HG03064 (cell line): ENCODE data around the gene SLC51A.

Source experiments
- ATAC-seq: cut with Tn5 transposase; IDR thresholded peaks from one replicate; pipeline ENCODE4 v1.9.1; 2021; ENCODE audit warnings: low read depth; ENCODE audit not compliant: unreplicated experiment

The SLC51A gene

GRCh38 chr3:196214783-196215441 is 1.4 kb upstream of the SLC51A start:
- no peak for ATAC-seq

GRCh38 chr3:196215493-196216020 is 777 bp upstream of the SLC51A start:
- no peak for ATAC-seq

DNA sequence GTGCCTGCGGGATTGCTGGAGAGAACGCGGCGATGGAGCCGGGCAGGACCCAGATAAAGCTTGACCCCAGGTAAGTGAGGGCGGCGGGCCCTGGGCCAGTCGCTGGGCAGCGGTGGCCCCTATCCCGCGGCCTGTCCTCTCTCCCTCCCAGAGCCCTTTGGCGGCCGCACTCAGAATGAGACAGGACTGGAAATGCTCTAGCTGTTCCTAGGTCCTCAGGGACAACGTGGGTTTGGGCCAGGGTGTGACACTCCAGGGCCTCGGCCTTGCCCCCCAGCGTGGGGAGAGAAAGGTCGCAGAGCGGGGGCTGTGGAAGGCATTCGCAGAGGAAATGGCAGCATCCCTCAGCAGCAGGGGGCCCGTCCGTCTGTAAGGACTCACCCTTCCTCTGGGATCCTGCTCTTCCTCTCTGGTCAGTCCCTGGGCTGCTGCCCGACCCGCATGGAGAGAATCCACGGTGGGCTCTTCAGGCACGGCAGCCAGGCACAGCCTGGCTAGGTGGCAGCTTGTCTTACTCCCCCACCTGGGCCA is 412 bp downstream of the SLC51A start:
- ATAC-seq, result no peak

- ATAC-seq, result no peak
These were observed 1.2 kb downstream of the SLC51A start for GRCh38 chr3:196217307-196218154.

GRCh38 chr3:196218155-196218712 is 1.9 kb downstream of the SLC51A start:
- ATAC-seq, result no peak

- ATAC-seq, result no peak
These were observed 3.0 kb downstream of the SLC51A start for GRCh38 chr3:196219194-196219969.

GRCh38 chr3:196219970-196220311 is 3.6 kb downstream of the SLC51A start:
- ATAC-seq, result no peak

GRCh38 chr3:196220587-196220986 is 4.3 kb downstream of the SLC51A start:
- ATAC-seq, result no peak

DNA sequence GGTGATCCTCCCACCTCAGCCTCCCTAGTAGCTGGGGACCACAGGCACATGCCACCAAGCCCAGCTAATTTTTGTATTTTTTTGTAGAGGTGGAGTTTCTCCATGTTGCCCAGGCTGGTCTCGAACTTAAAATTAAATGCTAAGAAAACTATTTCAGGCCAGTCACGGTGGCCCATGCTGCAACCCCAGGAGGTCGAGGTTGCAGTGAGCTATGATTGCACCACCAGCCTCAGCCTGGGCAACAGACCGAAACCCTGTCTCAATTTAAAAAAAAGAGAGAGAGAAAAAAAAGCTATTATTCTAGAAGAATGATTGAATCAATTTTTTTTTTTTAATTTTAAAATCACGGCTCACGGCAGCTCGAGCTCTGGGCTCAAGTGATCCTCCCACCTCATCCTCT is 4.7 kb downstream of the SLC51A start:
- ATAC-seq, result no peak

DNA sequence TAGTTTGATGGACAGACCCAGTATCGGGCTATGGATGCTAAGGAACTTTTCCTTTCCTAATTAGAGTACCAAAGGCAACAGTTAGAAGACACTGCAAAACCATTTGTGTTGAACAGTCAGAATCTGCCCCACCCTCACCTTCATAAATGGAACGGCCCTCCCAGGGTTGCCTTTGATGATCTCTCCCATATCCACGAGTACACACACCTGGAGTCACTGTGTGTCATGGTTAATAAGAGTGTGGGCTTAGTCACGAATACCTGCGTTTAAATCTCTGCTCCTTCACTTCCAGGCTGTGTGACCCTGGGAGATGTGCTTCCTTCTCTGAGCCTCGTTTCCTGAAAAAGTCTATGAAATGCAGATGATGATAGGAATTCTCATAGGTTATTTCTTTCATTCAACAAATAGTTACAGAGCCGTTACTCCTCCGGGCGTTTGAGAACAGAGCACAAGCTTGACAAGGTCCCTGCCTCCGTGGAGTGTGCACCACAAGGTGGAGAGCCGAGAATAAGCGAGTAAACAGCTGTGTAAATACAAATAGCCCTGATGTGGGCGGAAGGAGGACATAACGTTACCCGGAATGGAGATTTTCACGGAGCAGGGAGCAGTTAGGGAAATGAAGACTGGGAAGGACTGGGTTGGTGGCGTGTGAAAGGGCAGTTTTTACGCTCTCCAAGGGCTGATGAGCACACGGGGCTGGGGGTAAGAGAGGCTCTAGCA is 6.7 kb downstream of the SLC51A start:
- no peak for ATAC-seq

DNA sequence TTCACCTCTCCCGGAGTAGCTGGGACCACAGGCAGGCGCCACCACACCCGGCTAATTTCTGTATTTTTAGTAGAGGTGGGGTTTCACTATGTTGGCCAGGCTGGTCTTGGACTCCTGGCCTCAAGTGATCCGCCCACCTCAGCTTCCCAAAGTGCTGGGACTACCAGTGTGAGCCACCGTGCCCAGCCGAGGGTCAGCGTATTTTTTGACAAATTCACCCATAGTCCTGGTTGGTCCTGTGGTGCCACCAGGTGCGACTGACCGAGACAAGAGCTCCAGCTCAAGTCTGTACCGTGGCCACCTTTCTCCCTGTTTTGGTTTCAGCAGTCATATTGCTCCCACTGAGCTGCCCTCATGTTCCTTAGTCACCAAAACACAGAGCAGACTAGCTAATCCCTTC is 8.8 kb downstream of the SLC51A start:
- ATAC-seq, result no peak

DNA sequence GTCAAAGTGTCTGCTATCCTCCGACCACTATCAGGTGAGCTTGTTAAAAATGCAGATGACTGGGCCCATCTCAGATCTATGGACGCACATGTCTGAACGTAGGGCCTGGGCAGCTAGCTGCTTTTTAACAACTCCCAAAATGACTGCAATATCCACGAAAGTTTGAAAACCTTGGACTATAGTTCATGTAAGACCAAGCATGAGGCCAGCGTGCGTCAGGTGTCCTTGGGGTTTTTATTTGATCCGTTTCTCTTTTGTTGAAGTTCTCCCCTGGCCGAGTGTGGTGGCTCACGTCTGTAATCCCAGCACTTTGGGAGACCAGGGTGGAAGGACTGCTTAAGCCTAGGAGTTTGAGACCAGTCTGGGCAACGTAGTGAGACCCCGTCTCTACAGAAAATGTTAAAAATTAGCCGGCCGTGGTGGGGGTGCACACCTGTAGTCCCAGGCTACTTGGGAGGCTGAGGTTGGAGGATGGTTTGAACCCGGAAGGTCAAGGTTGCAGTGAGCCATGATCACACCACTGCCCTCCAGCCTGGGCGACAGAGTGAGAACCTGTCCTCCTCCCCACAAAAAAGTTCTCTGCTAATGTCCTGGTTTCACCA is 9.5 kb downstream of the SLC51A start:
- no peak for ATAC-seq

GRCh38 chr3:196227121-196227561 is 10.8 kb downstream of the SLC51A start:
- ATAC-seq, result no peak

GRCh38 chr3:196227629-196228493 is 11.5 kb downstream of the SLC51A start:
- no peak for ATAC-seq

- no peak for ATAC-seq
These were observed 16.0 kb downstream of the SLC51A start for GRCh38 chr3:196232154-196232881.

DNA sequence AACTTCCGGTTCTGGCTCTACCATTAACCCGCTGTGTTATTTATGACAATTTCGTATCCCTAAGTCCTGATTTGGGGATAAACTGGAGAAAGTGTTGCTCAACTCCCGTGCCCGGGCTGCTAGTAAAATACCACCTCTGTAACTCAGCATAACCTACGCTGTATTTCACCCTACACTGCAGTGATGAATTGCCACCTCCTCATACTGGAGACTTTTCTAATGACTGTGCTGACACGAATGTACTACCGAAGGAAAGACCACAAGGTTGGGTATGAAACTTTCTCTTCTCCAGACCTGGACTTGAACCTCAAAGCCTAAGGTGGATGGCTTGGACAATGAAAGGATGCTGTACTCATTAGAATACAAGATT is 16.5 kb downstream of the SLC51A start:
- ATAC-seq, result no peak

DNA sequence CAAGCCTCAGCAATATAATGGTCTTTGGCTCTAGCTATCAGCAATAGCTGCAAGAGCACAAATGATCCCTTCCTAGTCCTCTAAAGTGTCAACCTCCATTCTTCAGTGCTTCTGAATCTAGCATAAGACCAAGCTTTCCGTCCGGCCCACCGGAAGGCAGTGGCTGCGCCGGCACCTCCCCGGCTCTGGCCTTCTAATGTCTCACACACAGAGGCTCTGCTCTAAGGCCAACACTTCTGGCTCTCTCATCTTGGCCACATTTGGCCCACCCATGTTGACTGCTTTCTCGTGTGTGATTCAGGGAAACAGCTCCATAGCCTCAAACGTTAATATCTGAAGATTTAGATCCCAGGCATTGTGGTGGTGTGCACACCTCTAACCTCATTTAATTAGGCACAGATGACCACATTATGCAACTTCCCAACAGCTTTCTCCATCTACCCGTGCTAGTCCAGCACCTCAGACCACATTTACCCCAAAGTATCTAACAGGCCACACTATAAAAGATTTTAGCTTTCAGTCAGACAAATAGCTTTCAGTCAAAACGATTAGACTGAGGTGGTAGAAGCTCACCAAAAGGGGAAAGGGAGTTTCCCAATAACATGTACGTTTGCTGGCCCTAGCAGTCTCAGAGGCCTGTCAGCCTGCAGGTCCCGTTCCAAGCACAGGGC is 19.3 kb downstream of the SLC51A start:
- ATAC-seq, result no peak
